Measurements from ENCODE around the gene ZNF423.
"Not testable (repeated sequence)": the region's sequence is repeated elsewhere in the genome, so short reads cannot be mapped to it uniquely, and the experiment has no call there.

The ZNF423 gene

DNA sequence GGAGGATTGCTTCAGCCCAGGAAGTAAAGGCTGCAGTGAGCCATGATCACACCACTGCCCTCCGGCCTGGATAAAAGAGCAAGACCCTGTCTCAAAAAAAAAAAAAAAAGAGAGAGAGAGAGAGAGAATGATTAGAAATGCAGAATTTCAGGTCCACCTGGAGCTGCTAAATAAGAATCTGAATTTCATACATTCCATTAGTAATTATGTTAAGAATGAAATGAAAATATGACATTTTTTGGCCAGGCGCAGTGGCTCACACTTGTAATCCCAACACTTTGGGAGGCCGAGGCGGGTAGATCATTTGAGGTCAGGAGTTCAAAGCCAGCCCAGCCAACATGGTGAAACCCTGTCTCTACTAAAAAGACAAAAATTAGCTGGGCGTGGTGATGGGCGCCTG lies 178.3 kb downstream of the ZNF423 start:
- H3K4me1 Mint-ChIP-seq; H3K4me3 Mint-ChIP-seq; H3K36me3 Mint-ChIP-seq (ENCODE audit: low read depth); H3K27me3 Mint-ChIP-seq; H3K27ac Mint-ChIP-seq; DNase-seq; ATAC-seq; H3K9me3 Mint-ChIP-seq: not testable (repeated sequence)

DNA sequence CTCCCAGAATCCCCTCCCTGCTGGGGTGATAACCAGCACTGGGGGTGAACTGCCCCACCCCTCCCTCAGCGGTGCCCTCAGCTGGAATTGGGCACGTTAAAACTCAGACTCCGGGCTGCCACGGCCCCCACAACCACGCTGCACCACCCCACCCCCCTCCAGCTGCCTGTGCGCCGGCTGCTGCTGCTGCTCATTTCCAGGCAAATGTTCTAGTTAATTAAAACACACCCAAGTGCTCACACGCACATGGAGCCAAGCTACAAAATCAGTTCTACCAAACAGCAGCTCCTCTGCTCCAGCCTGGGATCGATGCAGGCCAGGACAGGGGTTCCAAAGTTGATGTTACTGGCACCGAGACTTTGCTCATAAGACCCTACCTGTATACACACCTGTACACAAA lies 180.5 kb downstream of the ZNF423 start:
- Mint-ChIP-seq H3K36me3 (ENCODE audit: low read depth) (no peaks in the 10 kb centered on the region), H3K4me3 (no peak overlapping the region), H3K27ac (no peak overlapping the region), H3K27me3 (no peaks in the 10 kb centered on the region), H3K9me3 (no peaks in the 10 kb centered on the region), H3K4me1 (no peaks in the 10 kb centered on the region)
- ATAC-seq (no peak), DNase-seq (no peak)

DNA sequence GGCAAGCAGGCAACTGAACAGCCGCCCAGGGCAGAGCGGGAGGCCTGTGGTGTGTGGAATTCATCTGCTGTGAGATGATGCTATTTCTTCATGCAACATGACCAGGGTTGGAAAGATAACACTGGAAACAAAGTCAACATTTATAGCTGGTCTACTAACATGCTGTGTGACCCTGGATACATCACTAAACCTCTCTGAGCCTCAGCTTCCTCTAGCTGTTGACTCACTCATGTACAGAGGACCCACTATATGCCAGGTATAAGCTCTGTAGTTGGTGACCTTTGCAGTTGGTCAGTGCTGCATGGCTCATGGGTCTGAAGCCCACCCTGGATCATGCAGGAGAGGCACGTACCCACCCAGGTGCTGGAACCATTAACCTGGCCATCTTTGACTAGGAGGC lies 180.9 kb downstream of the ZNF423 start:
- Mint-ChIP-seq H3K9me3 (no peaks in the 10 kb centered on the region), H3K4me3 (no peak overlapping the region), H3K36me3 (ENCODE audit: low read depth) (no peaks in the 10 kb centered on the region), H3K27ac (no peak overlapping the region), H3K4me1 (no peaks in the 10 kb centered on the region), H3K27me3 (no peaks in the 10 kb centered on the region)
- no peak for ATAC-seq
- no peak for DNase-seq

DNA sequence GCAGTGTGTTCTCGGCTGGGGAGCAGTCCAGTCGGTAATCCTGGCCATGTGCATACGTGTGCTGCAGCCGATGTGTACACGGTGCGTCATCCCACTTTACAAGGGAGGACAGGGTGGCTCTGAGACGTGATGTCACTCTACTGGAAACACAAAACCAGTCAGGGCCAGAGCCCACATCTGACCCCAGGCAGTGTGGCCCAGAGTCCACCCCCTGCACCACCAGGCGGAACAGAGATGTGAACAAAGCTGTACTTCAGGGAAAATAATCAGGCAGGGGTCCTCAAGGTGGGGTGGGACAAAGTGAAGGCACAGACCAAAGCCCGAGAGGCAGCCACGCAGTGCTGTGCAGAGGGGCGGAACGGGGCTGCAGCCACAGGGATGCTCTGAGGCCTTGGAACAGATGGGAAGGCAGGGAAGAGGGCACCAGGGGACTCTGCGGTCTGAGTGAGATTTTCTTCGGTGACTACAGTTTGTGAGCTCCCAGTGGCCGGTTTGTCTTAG lies 181.5 kb downstream of the ZNF423 start:
- no peaks in the 10 kb centered on the region for H3K4me1 Mint-ChIP-seq
- no peak overlapping the region for H3K27ac Mint-ChIP-seq
- ATAC-seq (no peak), DNase-seq (no peak)
- H3K27me3 Mint-ChIP-seq: no peaks in the 10 kb centered on the region
- H3K9me3 Mint-ChIP-seq: no peaks in the 10 kb centered on the region
- H3K36me3 Mint-ChIP-seq (ENCODE audit: low read depth): no peaks in the 10 kb centered on the region
- no peak overlapping the region for H3K4me3 Mint-ChIP-seq

DNA sequence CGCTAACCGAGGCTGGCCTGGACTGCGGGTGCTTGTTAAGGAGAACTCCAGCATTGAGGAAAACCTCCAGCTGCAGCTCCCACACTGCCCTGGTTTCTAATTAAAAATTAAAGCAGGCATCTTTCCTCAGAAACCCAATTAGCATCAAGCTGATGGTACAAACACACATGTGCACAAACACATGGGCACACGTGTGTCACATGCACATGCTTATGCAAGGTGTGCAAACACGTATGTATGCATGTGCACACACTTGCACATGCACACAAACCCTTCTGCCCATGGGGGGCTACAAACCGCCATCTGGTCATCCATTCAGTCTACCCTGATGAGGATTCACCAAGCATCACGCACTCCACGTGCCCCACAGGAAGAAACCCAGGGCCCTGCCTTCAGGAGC lies 182.5 kb downstream of the ZNF423 start:
- Mint-ChIP-seq H3K27me3 (no peaks in the 10 kb centered on the region), H3K4me1 (no peaks in the 10 kb centered on the region), H3K36me3 (ENCODE audit: low read depth) (no peaks in the 10 kb centered on the region), H3K27ac (no peak overlapping the region), H3K4me3 (no peak overlapping the region), H3K9me3 (no peaks in the 10 kb centered on the region)
- ATAC-seq (no peak), DNase-seq (no peak)

DNA sequence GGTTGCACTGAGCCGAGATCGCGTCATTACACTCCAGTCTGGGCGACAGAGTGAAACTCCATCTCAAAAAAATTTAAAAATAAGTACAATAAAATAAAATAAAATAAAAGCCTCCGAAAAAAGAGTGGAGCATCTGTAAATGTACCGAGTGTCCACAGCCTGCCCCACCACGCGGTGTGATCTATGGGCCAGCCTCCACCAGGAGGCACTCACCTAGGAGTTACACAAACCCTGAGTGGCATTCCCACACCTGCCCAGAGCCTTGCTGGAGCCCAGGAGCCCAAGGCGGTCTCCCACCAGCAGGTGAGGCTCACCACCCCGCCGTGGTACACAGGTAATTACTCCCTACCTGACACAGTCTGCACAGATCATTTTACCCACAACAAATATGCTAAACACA lies 183.2 kb downstream of the ZNF423 start:
- Mint-ChIP-seq H3K36me3 (ENCODE audit: low read depth) (no peaks in the 10 kb centered on the region), H3K27me3 (no peaks in the 10 kb centered on the region), H3K9me3 (no peaks in the 10 kb centered on the region), H3K27ac (no peak overlapping the region), H3K4me3 (no peak overlapping the region), H3K4me1 (no peaks in the 10 kb centered on the region)
- DNase-seq (no peak), ATAC-seq (no peak)

DNA sequence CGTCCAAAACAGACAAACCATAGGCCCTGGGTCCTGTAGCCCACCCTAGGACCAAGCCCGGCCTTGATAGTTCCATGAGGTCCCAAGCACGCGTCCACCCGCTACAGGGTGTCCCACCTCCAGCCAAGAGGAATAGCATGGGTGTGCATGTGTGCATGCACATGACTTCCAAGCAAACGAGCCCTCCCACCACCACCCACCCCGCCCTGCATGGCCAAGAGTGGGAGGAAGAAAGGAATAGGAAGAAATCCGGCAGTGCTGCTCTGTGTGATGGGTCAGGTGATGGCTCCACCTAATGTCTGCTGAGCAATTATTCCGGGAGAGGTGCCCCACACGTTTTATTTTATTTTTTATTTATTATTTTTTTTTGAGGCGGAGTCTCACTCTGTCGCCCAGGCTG lies 184.6 kb downstream of the ZNF423 start:
- ATAC-seq (no peak), DNase-seq (no peak)
- no peaks in the 10 kb centered on the region for H3K9me3 Mint-ChIP-seq
- no peaks in the 10 kb centered on the region for H3K27me3 Mint-ChIP-seq
- H3K4me1 Mint-ChIP-seq: no peaks in the 10 kb centered on the region
- no peak overlapping the region for H3K4me3 Mint-ChIP-seq
- H3K27ac Mint-ChIP-seq: no peak overlapping the region
- H3K36me3 Mint-ChIP-seq (ENCODE audit: low read depth): no peaks in the 10 kb centered on the region

DNA sequence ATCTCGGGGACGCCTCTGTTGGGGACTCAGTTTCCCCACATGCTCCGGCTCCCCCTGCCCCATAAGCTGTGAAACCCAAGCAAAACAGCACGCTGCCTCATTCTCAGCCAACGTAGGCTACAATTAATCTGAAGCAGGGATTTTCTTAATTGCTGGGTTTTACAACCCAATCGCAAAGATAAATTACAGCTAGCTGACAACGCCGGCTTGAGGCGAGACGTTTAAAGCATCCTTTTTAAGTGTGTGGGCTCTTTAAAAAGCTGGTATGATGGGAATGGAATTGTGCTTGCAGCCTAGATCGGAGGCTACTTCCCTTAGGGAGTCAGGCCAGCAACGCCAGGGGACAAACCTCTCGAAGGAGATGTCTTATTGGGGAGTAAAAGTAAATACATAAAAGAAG lies 185.3 kb downstream of the ZNF423 start:
- DNase-seq (no peak), ATAC-seq (no peak)
- Mint-ChIP-seq H3K9me3 (no peaks in the 10 kb centered on the region), H3K4me3 (no peak overlapping the region), H3K27ac (no peak overlapping the region), H3K27me3 (no peaks in the 10 kb centered on the region), H3K36me3 (ENCODE audit: low read depth) (no peaks in the 10 kb centered on the region), H3K4me1 (no peaks in the 10 kb centered on the region)

DNA sequence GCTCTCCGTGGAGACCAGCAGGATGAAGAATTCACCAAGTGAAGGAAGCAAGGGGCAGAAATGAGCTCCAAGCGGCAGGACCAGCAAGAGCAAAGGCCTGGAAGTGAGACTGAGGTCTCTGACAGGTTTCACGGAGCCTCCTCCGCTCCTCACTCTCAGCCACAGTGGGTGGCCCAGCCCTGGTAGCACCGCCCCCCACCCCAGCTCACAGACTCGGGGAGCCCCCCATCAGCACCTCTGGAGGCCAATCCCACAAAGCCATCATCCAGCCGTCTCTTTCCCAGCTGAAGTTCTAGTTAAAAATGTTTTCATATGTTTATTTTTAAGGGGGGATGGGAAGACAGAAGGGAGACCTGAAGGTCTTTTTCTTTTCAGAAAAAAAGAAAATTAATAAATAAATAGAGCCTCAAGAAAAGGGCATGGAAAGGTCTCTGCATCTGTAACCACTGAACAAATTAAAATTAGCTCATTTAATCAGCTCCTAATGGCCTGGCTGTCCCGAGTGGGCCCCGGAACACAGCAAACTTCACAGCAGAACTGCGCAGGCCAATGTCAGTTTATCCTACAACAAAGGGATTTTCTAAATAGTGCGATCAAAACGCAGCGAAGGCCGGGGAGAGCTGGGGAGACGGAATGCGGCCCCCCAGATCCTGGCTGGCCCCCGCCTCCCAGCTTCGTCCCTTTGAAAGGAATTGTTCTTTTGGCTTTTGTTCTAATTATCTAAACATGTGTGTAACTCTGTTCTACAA lies 190.3 kb downstream of the ZNF423 start:
- ATAC-seq: no peak
- no peaks in the 10 kb centered on the region for H3K27me3 Mint-ChIP-seq
- no peaks in the 10 kb centered on the region for H3K9me3 Mint-ChIP-seq
- DNase-seq: no peak
- no peaks in the 10 kb centered on the region for H3K36me3 Mint-ChIP-seq (ENCODE audit: low read depth)
- no peak overlapping the region for H3K4me3 Mint-ChIP-seq
- H3K27ac Mint-ChIP-seq: no peak overlapping the region
- H3K4me1 Mint-ChIP-seq: no peaks in the 10 kb centered on the region

DNA sequence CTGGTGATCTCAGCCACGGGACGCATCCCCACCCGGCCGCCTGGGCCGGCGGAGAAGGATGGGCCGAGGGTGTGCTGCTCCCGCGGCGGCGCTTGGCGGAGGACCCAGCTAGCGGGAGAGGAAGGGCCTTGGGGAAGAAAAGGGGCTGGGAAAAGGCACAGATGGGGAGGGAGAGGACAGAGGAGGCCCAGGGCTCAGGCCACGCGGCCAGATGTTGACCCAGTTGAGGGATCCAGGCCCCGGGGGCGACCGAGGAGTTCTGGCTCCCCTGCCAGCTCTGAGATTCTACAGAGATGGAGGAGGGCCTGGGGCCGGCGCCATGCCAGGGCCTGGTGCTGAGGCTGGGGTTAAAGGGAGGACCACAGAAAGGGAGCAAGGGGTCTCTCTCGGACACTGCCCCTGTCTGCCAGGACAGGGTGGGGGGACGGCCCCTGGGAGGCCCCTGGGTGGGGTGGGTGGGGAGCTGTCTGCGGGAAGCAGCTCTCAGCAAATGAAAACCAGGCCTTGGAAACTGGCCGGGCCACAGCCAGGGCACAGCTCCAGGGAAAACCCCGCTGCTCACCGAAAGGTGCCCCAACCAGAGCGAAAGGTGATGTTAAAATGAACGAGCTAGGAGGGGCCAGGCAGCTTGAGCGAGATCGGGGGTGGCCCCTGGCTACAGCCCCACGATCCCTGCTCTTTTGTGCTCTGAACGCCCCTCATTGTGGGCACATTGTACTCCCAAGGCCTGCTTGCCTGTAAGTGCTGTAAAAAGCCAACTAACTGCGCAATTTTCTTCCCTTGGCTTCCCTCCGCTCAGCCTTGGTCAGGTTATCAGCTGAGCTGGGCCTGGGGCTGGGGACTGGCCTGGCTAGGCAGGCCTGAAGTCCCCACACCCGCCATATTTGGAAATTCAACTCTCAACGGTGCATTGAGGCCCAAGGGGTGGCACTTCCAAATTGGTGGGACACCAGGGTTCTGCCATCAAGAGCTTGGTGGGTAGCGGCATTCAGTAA lies 191.4 kb downstream of the ZNF423 start:
- no peak overlapping the region for H3K27ac Mint-ChIP-seq
- no peaks in the 10 kb centered on the region for H3K27me3 Mint-ChIP-seq
- H3K4me1 Mint-ChIP-seq: no peaks in the 10 kb centered on the region
- no peak overlapping the region for H3K4me3 Mint-ChIP-seq
- ATAC-seq (no peak), DNase-seq (no peak)
- H3K9me3 Mint-ChIP-seq: no peaks in the 10 kb centered on the region
- no peaks in the 10 kb centered on the region for H3K36me3 Mint-ChIP-seq (ENCODE audit: low read depth)

DNA sequence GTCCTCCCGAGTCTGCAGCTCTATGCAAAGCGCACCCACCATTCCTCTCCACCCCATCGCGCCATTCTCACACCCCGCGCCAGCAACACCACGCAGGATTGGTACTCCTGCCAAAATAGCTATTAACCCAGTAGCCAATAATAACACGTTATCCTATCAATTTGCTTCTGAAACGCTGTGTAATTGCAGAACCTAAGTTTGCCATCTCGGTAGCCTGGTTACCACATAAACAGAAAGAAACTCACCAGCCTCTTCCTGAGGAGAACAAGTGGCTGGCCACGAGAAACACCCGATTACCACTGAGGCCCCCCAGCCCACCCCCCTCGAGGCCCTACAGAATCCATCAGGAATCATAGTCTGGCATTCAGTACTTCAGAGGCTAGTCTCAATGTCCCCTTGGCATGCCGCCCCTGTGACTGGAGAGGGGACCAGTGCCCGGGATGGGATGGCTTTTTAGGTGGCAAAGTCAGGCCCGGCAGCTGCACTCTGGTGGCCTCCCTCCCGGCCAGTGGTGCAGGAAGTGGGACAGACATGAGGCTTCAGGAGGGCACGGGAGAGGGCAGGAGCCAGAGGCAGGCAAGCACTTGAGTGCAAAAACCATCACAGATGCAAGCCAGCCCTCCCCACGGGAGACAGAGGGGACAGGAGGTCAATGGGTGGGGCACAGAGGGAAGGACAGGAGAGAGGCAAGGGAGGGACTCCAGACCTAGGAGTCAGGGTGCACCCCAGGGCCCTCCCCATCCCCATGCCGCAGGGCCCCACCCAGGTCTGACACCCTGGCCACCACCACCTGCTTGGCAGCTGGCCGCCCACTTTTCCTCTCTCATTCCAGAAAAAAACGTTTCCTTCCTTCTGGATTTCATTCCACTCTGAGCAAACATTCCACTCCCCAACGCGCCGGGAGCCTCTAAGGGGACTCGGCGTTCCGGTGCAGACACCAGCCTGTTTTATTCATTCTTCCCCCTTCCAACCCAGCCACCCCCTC lies 192.5 kb downstream of the ZNF423 start:
- Mint-ChIP-seq H3K9me3 (no peaks in the 10 kb centered on the region), H3K36me3 (ENCODE audit: low read depth) (no peaks in the 10 kb centered on the region), H3K4me1 (no peaks in the 10 kb centered on the region), H3K27ac (no peak overlapping the region), H3K4me3 (no peak overlapping the region), H3K27me3 (peaks cover under 1% of the 10 kb centered on the region)
- DNase-seq (no peak), ATAC-seq (no peak)

DNA sequence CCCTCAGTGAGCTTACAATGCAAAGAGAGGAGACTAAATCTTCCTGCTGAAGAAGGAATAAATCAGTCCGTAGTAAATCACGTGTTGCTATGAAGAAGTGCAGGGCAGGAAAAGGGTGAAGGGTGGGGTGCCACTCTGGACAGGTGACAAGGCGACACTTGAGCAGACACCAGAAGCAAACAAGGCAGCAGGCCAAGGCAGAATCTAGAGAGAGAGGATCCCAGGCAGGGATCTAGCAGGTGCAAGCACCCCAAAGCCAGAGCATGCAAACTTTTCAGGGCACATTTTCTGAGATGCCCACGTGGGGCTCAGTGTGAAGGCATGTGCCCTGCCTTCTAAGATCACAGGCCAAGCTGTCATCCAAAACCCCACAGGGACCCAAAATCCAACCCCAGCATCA lies 193.3 kb downstream of the ZNF423 start:
- no peak for DNase-seq
- no peak overlapping the region for H3K27ac Mint-ChIP-seq
- no peaks in the 10 kb centered on the region for H3K9me3 Mint-ChIP-seq
- H3K4me1 Mint-ChIP-seq: no peaks in the 10 kb centered on the region
- no peaks in the 10 kb centered on the region for H3K36me3 Mint-ChIP-seq (ENCODE audit: low read depth)
- peaks cover 1% of the 10 kb centered on the region for H3K27me3 Mint-ChIP-seq
- no peak overlapping the region for H3K4me3 Mint-ChIP-seq
- no peak for ATAC-seq

DNA sequence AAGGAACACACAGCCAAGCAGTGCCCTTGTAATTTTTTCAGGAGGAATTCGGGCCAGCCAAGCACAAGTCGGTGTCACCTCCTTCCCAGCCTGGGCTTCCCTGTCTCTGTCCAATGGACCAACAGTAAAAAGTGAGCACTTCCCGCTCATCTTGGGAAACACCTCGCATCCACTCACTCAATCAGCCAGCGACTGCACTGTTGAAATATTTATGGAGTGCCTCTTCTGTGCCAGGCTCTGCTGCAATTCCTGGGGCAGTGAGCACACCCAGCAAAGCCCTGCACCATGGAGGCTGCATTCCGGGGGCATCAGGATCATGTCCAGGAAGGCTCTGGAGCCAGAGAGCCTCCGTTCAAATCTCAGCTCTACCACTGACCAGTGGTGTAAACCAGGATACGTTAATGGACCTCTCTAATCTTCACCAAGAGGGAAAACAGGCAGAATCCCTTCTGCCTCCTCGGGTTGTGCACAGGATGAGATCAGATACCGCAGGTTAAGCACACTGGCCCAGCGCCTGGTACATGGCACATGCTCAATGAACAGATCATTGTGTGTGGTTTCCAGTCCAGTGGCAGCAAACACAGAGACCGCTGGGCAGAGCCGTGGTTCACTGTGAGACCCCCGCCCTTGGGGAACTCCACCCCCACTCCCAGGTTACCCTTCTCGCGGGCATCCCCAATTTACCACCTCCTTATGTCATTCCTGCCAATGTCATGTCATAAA lies 194.3 kb downstream of the ZNF423 start:
- ATAC-seq (no peak), DNase-seq (no peak)
- Mint-ChIP-seq H3K4me1 (no peaks in the 10 kb centered on the region), H3K27ac (no peak overlapping the region), H3K36me3 (ENCODE audit: low read depth) (no peaks in the 10 kb centered on the region), H3K27me3 (peaks cover 1% of the 10 kb centered on the region), H3K4me3 (no peak overlapping the region), H3K9me3 (no peaks in the 10 kb centered on the region)

DNA sequence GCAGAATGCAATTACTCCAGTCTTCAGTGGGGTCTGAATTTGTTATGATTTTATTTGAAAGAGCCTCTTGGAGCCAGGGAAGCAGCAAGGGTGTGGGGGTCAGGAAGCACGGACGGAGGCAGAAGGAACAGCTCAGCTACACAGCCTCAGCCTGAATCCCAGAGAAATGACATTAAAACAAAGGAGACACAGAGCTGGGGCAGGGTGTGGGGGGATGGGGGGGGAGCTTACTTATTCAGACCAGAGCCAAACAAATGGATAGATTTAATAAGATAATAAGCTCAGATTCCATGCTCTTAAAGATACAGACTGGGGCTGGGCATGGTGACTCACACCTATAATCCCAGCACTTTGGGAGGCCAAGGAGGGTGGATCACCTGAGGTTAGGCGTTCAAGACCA lies 195.3 kb downstream of the ZNF423 start:
- Mint-ChIP-seq H3K27me3 (peaks cover 1% of the 10 kb centered on the region), H3K4me1 (no peaks in the 10 kb centered on the region), H3K4me3 (no peak overlapping the region), H3K27ac (no peak overlapping the region), H3K36me3 (ENCODE audit: low read depth) (no peaks in the 10 kb centered on the region), H3K9me3 (no peaks in the 10 kb centered on the region)
- no peak for ATAC-seq
- DNase-seq: no peak

All from activated naive CD8-positive, alpha-beta T cell treated with anti-CD3 and anti-CD28 coated beads, Interleukin-2, amount 50 U/mL, for 24 hours (primary cell).